IPS DF 4.7 (cell line): Measurements from ENCODE around the gene CHRM3.
"Not testable (repeated sequence)": the region's sequence is repeated elsewhere in the genome, so short reads cannot be mapped to it uniquely, and the experiment has no call there.

Experiments
- DNase-seq: peaks from one replicate; pipeline ENCODE4 v3.0.0-alpha.2; 2013; ENCODE audit warnings: low spot score; ENCODE audit errors: extremely low read depth

The CHRM3 gene

GRCh38 chr1:239386453-239387303 lies at the start of gene CHRM3:
Gene CHRM3 (plus strand): TSS chr1:239386568. CDS start chr1:239907452, 520,884 bp downstream.
- no peak for DNase-seq

GRCh38 chr1:239337799-239338430 lies 48.5 kb upstream of the CHRM3 start:
- no peak for DNase-seq

GRCh38 chr1:239347776-239348175 lies 38.6 kb upstream of the CHRM3 start:
- DNase-seq: no peak

GRCh38 chr1:239348635-239349353 lies 37.6 kb upstream of the CHRM3 start:
- DNase-seq: no peak

GRCh38 chr1:239349699-239350098 lies 36.7 kb upstream of the CHRM3 start:
- DNase-seq: no peak

GRCh38 chr1:239353536-239353935 lies 32.8 kb upstream of the CHRM3 start:
- DNase-seq: no peak

- DNase-seq: no peak
Measured at GRCh38 chr1:239354231-239354630, 32.1 kb upstream of the CHRM3 start.

- no peak for DNase-seq
Measured at GRCh38 chr1:239357867-239358266, 28.5 kb upstream of the CHRM3 start.

GRCh38 chr1:239361403-239361802 lies 25.0 kb upstream of the CHRM3 start:
- DNase-seq: no peak

- no peak for DNase-seq
Measured at GRCh38 chr1:239363930-239364329, 22.4 kb upstream of the CHRM3 start.

GRCh38 chr1:239367196-239367810 lies 19.1 kb upstream of the CHRM3 start:
- DNase-seq: no peak

GRCh38 chr1:239368436-239369109 lies 17.8 kb upstream of the CHRM3 start:
- DNase-seq: no peak

- not testable (repeated sequence) for DNase-seq
Measured at GRCh38 chr1:239370869-239371268, 15.5 kb upstream of the CHRM3 start.

GRCh38 chr1:239382666-239383065 lies 3.7 kb upstream of the CHRM3 start:
- DNase-seq: no peak

GRCh38 chr1:239383714-239384113 lies 2.7 kb upstream of the CHRM3 start:
- no peak for DNase-seq

GRCh38 chr1:239387304-239388158 lies 1.2 kb downstream of the CHRM3 start:
- no peak for DNase-seq

GRCh38 chr1:239388159-239388485 lies 1.8 kb downstream of the CHRM3 start:
- no peak for DNase-seq

- no peak for DNase-seq
Measured at GRCh38 chr1:239388578-239388977, 2.2 kb downstream of the CHRM3 start.

- DNase-seq: no peak
Measured at GRCh38 chr1:239389703-239390102, 3.3 kb downstream of the CHRM3 start.

- no peak for DNase-seq
Measured at GRCh38 chr1:239392271-239392670, 5.9 kb downstream of the CHRM3 start.
